ENCODE results near the gene SHB. TPM values are rescaled to one million over a fixed set of nuclear protein-coding genes. Genes with fewer than 3 reads are reported as not detected.

SHB gene
- polyA plus RNA-seq, 2 of the 4 experiments (the other 2 are of a cell fraction): 15.4 to 22.0 TPM

GRCh38 chr9:38009990-38010389 is 59.0 kb downstream of the SHB start:
- peak overlapping the region in 1 of 2 experiments; percentile 88; a peak in 4 of 6 replicates for H3K27ac ChIP-seq
- ChIA-PET CTCF (no interaction called here), POLR2A (no interaction called here)
- no peak overlapping the region; the same call in 2 of the 3 replicates for H3K4me2 ChIP-seq
- no peak overlapping the region for H3K4me3 ChIP-seq
- no peaks in the 10 kb centered on the region for H3K9me3 ChIP-seq
- TF ChIP-seq ZNF302 (CRISPR knock-in tag; IDR thresholded peaks at IDR 0.05) (no peak), KDM1A (IDR thresholded peaks at IDR 0.05; ENCODE audit: low read depth) (0 out of 2 replicates have a peak, but pooled peaks have one; percentile 33)
- H3K4me1 ChIP-seq: peaks cover 50% of the 10 kb centered on the region
- ATAC-seq (no peak), FAIRE-seq (no peak), DNase-seq (ENCODE audit: low read depth in 1 of 2, low spot score in 1 of 2) (no peak)
- 62% methylated on average over 4 of the region's 4 CpGs for WGBS (ENCODE audit: missing lambda C conversion rate)

- Histone ChIP-seq H3K9me3 (no peaks in the 10 kb centered on the region), H3K4me2 (peak overlapping the region; percentile 72), H3K4me1 (peaks cover 50% of the 10 kb centered on the region), H3K4me3 (no peak overlapping the region), H3K27ac (peak overlapping the region; percentile 75 to 88)
- ChIA-PET CTCF (interaction anchor here (0.9 to 2.9 kb wide), 6 partner anchors 9 to 96 kb away, joined by 3 to 24 read pairs (median 4); no protein-coding TSS in a partner anchor), POLR2A (interaction anchor here (1.0 to 1.2 kb wide), 3 partner anchors 10 to 101 kb away, joined by 3 to 4 read pairs (median 3); no protein-coding TSS in a partner anchor)
- peak in 1 of 2 experiments; percentile 10; a peak in 4 of 6 replicates for ATAC-seq
- WGBS (ENCODE audit: missing lambda C conversion rate): 75% methylated on average over 5 of the region's 5 CpGs
- no peak for TF ChIP-seq ELK1 (IDR thresholded peaks at IDR 0.05; ENCODE audit: low read depth, low read length)
- DNase-seq (ENCODE audit: low read depth in 1 of 2, low spot score in 1 of 2): no peak
- no peak for FAIRE-seq
Observed at GRCh38 chr9:38009035-38009501, 60.0 kb downstream of the SHB start.

- peak overlapping the region; percentile 72 for H3K4me2 ChIP-seq
- H3K4me3 ChIP-seq: no peak overlapping the region
- ATAC-seq (peak; percentile 85 to 88), FAIRE-seq (peak; percentile 72), DNase-seq (ENCODE audit: low read depth in 1 of 2, low spot score in 1 of 2) (peak; percentile 84 to 91)
- peaks cover 50% of the 10 kb centered on the region for H3K4me1 ChIP-seq
- peak overlapping the region; percentile 75 to 88 for H3K27ac ChIP-seq
- POLR2A ChIA-PET: interaction anchor here (1.0 to 1.2 kb wide), 3 partner anchors 11 to 100 kb away, joined by 3 to 4 read pairs (median 3); no protein-coding TSS in a partner anchor
- CTCF ChIA-PET: interaction anchor here (0.8 to 2.9 kb wide), 9 partner anchors 9 to 95 kb away, joined by 3 to 24 read pairs (median 3); partner anchors contain the start of gene SHB
- no peaks in the 10 kb centered on the region for H3K9me3 ChIP-seq
- WGBS (ENCODE audit: missing lambda C conversion rate): 5% methylated on average over 10 of the region's 10 CpGs
- no peak for TF ChIP-seq HEYL (CRISPR knock-in tag; IDR thresholded peaks at IDR 0.05)
- TF ChIP-seq HOXA7 (CRISPR knock-in tag; IDR thresholded peaks at IDR 0.05): no peak
- no peak for TF ChIP-seq ZC3H11A (IDR thresholded peaks at IDR 0.05)
- TF ChIP-seq KDM5A (IDR thresholded peaks at IDR 0.05): no peak
- TF ChIP-seq EHMT2 (IDR thresholded peaks at IDR 0.05; ENCODE audit: low read depth): no peak
- no peak for TF ChIP-seq POLR2AphosphoS2 (conservative IDR thresholded peaks at IDR 0.05; ENCODE audit: low read length)
- TF ChIP-seq ZSCAN20 (CRISPR knock-in tag; IDR thresholded peaks at IDR 0.05): no peak
- no peak for TF ChIP-seq CTCF (IDR thresholded peaks at IDR 0.05)
- TF ChIP-seq HMGXB4 (CRISPR knock-in tag; IDR thresholded peaks at IDR 0.05; ENCODE audit: borderline replicate concordance): no peak
- TF ChIP-seq USF2 (IDR thresholded peaks at IDR 0.05): no peak
- TF ChIP-seq TP53 (CRISPR knock-in tag; IDR thresholded peaks at IDR 0.05): no peak
- TF ChIP-seq CHD2 (IDR thresholded peaks at IDR 0.05; ENCODE audit: low read length, partially characterized antibody): no peak
- no peak for TF ChIP-seq KDM1A (IDR thresholded peaks at IDR 0.05; ENCODE audit: low read depth)
- no peak for TF ChIP-seq HOXB13 (CRISPR knock-in tag; IDR thresholded peaks at IDR 0.05; ENCODE audit: low read depth)
- no peak for TF ChIP-seq ATOH8 (CRISPR knock-in tag; IDR thresholded peaks at IDR 0.05; ENCODE audit: low read depth)
- no peak for TF ChIP-seq POLR2A (IDR thresholded peaks at IDR 0.05; ENCODE audit: low read length)
- no peak for TF ChIP-seq TFCP2L1 (CRISPR knock-in tag; IDR thresholded peaks at IDR 0.05)
- TF ChIP-seq REST (IDR thresholded peaks at IDR 0.05): no peak
Observed at GRCh38 chr9:38008168-38009034, 60.6 kb downstream of the SHB start.

Measured in A549 (cell line).